ENCODE results near the gene CRAMP1. TPM values are rescaled to one million over a fixed set of nuclear protein-coding genes. Genes with fewer than 3 reads are reported as not detected.

The CRAMP1 gene
- total RNA-seq, 4 donors from 2014 or later = 11.6 to 30.6 (median 17.8) TPM

DNA sequence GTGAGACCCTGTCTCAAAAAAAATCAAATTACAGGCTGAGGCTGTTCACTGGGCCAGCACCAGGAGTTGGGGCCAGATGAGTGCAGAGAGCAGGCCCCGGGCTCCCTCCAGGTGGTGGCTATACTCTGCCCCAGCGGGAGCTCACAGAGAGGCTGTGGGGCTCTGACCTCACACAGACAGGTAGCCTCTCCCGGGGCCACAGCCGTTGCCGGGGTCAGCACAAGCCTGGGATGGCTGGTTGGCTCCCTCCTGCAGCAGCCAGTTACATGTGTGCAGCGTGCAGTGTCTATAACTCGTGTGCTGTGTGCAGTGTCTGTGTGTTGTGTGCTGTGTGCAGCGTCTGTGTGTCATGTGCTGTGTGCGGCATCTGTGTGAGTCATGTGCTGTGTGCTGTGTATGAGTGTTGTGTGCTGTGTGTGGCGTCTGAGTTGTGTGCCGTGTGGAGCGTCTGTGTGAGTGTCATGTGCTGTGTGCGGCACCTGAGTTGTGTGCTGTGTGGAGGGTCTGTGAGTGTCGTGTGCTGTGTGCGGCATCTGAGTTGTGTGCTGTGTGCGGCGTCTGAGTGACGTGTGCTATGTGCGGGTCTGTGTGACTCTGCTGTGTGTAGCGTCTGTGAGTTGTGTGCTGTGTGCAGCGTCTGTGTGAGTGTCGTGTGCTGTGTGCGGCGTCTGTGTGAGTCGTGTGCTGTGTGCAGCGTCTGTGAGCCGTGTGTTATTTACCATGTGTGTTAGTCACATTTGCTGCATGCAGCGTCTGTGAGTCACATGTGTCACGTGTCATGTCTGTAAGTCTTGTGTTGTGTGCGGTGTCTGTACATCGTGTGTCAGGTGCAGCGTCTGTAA, 114.7 kb downstream of the CRAMP1 start:
- H3K36me3 ChIP-seq = peaks cover 3 to 68% (median 18%) of the 10 kb centered on the region in 3 donors
- DNase-seq (ENCODE audit: low spot score in 2 of 2) = no peak

More for the DNA sequence above, 114.7 kb downstream of the CRAMP1 start:
- no peak overlapping the region for H3K27ac ChIP-seq
- H3K9me3 ChIP-seq = no peaks in the 10 kb centered on the region
- WGBS, 2 donors = 90 to 93% methylated on average over 29 to 30 of the region's 32 CpGs
- no peaks in the 10 kb centered on the region for H3K27me3 ChIP-seq
- no peak overlapping the region for H3K4me3 ChIP-seq
- H3K4me1 ChIP-seq = peaks cover 0 to 31% (median 22%) of the 10 kb centered on the region in 4 donors
- TF ChIP-seq POLR2A (IDR thresholded peaks at IDR 0.05) (no peak), CTCF (IDR thresholded peaks at IDR 0.05) (no peak), EP300 (IDR thresholded peaks at IDR 0.05) (no peak)

Other genes starting within 250 kb of the CRAMP1 start
- 10 to 100 TPM; 34.3 to 70.5 (median 45.0) TPM for gene UNKL, start 197.7 kb upstream of the CRAMP1 start, total RNA-seq
- 10 to 100 TPM in 3 of 4 donors, 1 to 10 TPM in 1; 8.7 to 18.6 (median 13.5) TPM for gene UQCC4, start 191.6 kb upstream of the CRAMP1 start, total RNA-seq
- gene PERCC1, start 181.3 kb upstream of the CRAMP1 start, total RNA-seq = 1 to 10 TPM in 1 of 4 donors, not detected in 3; 1.1 TPM
- gene CCDC154, start 167.8 kb upstream of the CRAMP1 start, total RNA-seq = 1 to 10 TPM in 2 of 4 donors, under 1 TPM in 1, not detected in 1; 0.44 to 3.0 (median 2.7) TPM
- 100 to 1,000 TPM in 2 of 4 donors, 10 to 100 TPM in 2; 38.7 to 136 (median 73.1) TPM for gene CLCN7, start 137.3 kb upstream of the CRAMP1 start, total RNA-seq
- not detected for gene PTX4, start 123.4 kb upstream of the CRAMP1 start, total RNA-seq
- 10 to 100 TPM; 37.1 to 84.6 (median 45.3) TPM for gene TELO2, start 119.0 kb upstream of the CRAMP1 start, total RNA-seq
- 10 to 100 TPM; 46.3 to 53.7 (median 48.9) TPM for gene TMEM204, start 78.7 kb upstream of the CRAMP1 start, total RNA-seq
- gene IFT140, start 288 bp upstream of the CRAMP1 start, total RNA-seq = 10 to 100 TPM; 26.8 to 49.5 (median 41.6) TPM
- gene JPT2, start 65.9 kb downstream of the CRAMP1 start, total RNA-seq = 10 to 100 TPM; 15.0 to 28.9 (median 16.1) TPM
- 100 to 1,000 TPM in 2 of 4 donors, 10 to 100 TPM in 2; 92.6 to 188 (median 99.5) TPM for gene MAPK8IP3, start 93.8 kb downstream of the CRAMP1 start, total RNA-seq
- 100 to 1,000 TPM; 113 to 198 (median 128) TPM for gene NME3, start 159.2 kb downstream of the CRAMP1 start, total RNA-seq
- 10 to 100 TPM; 13.2 to 41.4 (median 17.7) TPM for gene EME2, start 160.4 kb downstream of the CRAMP1 start, total RNA-seq
- gene MRPS34, start 160.8 kb downstream of the CRAMP1 start, total RNA-seq = 100 to 1,000 TPM in 1 of 4 donors, 10 to 100 TPM in 3; 58.1 to 121 (median 81.0) TPM
- gene SPSB3, start 170.2 kb downstream of the CRAMP1 start, total RNA-seq = 100 to 1,000 TPM in 3 of 4 donors, 10 to 100 TPM in 1; 90.7 to 122 (median 112) TPM
- gene NUBP2, start 170.6 kb downstream of the CRAMP1 start, total RNA-seq = 10 to 100 TPM; 73.5 to 93.9 (median 87.4) TPM
- 1 to 10 TPM in 1 of 4 donors, under 1 TPM in 1, not detected in 2; 0.63 to 1.6 TPM for gene IGFALS, start 181.3 kb downstream of the CRAMP1 start, total RNA-seq
- gene HAGH, start 214.5 kb downstream of the CRAMP1 start, total RNA-seq = 100 to 1,000 TPM in 2 of 4 donors, 10 to 100 TPM in 2; 89.2 to 161 (median 100) TPM
- gene FAHD1, start 214.8 kb downstream of the CRAMP1 start, total RNA-seq = 10 to 100 TPM; 17.5 to 44.1 (median 33.7) TPM

All from tibial nerve (tissue), 4 donors.